HepG2 (cell line): ENCODE results near the gene ELAVL3. TPM values are rescaled to one million over a fixed set of nuclear protein-coding genes. Genes with fewer than 3 reads are reported as not detected.

Experiments used
- AKNA ChIP-seq: sonication (generic); formaldehyde crosslinking; IDR thresholded peaks from 2 replicates; pipeline ENCODE4 v1.4.0; 2020; ENCODE audit warnings: missing genetic modification reagents, borderline replicate concordance
- ATAD3A ChIP-seq: sonication (generic); formaldehyde crosslinking; IDR thresholded peaks from 2 replicates; pipeline ENCODE4 v1.4.0; 2020; ENCODE audit warnings: missing genetic modification reagents
- CERS6 ChIP-seq: sonication (generic); formaldehyde crosslinking; IDR thresholded peaks from 2 replicates; pipeline ENCODE4 v1.5.0; 2020; ENCODE audit warnings: missing genetic modification reagents
- GATA4 ChIP-seq: sonication (generic); IDR thresholded peaks from 2 replicates; pipeline ENCODE4 v1.6.1; 2016; ENCODE audit warnings: antibody characterized with exemption, low read depth, borderline replicate concordance
- GRHL1 ChIP-seq: sonication (generic); formaldehyde crosslinking; conservative IDR thresholded peaks from 2 replicates; pipeline ENCODE4 v1.8.0; 2022; ENCODE audit warnings: missing genetic modification reagents
- HNF4G ChIP-seq, 2 experiments: sonication (generic) in 1 of 2; formaldehyde crosslinking in 1 of 2; IDR thresholded peaks; 2 replicates each; pipeline versions ENCODE4 v1.4.0 to v1.6.1; 2011 to 2020; ENCODE audit warnings: borderline replicate concordance in 2 of 2, low read depth in 2 of 2, mild to moderate bottlenecking in 2 of 2, low read length in 1 of 2, missing genetic modification reagents in 1 of 2, moderate library complexity in 1 of 2
- HNRNPK ChIP-seq: fragments of 200-400 bp; formaldehyde crosslinking; IDR thresholded peaks from 2 replicates; pipeline ENCODE4 v1.6.1; 2018; ENCODE audit warnings: low read length, low read depth, moderate library complexity, mild to moderate bottlenecking; ENCODE audit not compliant: poor library complexity, severe bottlenecking
- MAFG ChIP-seq: sonication (generic); formaldehyde crosslinking; IDR thresholded peaks from 2 replicates; pipeline ENCODE4 v1.5.1; 2020; ENCODE audit warnings: mild to moderate bottlenecking, missing genetic modification reagents
- NKX3-1 ChIP-seq: sonication (generic); formaldehyde crosslinking; IDR thresholded peaks from 2 replicates; pipeline ENCODE4 v1.5.0; 2020; ENCODE audit warnings: missing genetic modification reagents
- NR2F6 ChIP-seq, 2 experiments: IDR thresholded peaks; 2 replicates each; pipeline ENCODE4 v1.6.1; 2016; ENCODE audit warnings: antibody characterized with exemption in 1 of 2, mild to moderate bottlenecking in 1 of 2
- NRL ChIP-seq: sonication (generic); formaldehyde crosslinking; IDR thresholded peaks from 2 replicates; pipeline ENCODE4 v1.5.0; 2020; ENCODE audit warnings: missing genetic modification reagents, mild to moderate bottlenecking, moderate library complexity, borderline replicate concordance
- PHF21A ChIP-seq: sonication (generic); formaldehyde crosslinking; IDR thresholded peaks from 2 replicates; pipeline ENCODE4 v1.5.0; 2020; ENCODE audit warnings: mild to moderate bottlenecking, missing genetic modification reagents
- SKI ChIP-seq: fragments of 450-650 bp; IDR thresholded peaks from one replicate; pipeline ENCODE4 v1.6.1; 2018; ENCODE audit warnings: mild to moderate bottlenecking; ENCODE audit not compliant: partially characterized antibody
- ZBTB8A ChIP-seq: sonication (generic); formaldehyde crosslinking; IDR thresholded peaks from 2 replicates; pipeline ENCODE4 v1.4.0; 2020; ENCODE audit warnings: mild to moderate bottlenecking, low read depth, missing genetic modification reagents, borderline replicate concordance
- ZNF230 ChIP-seq: sonication (generic); formaldehyde crosslinking; IDR thresholded peaks from 2 replicates; pipeline ENCODE4 v1.4.0; 2020; ENCODE audit warnings: mild to moderate bottlenecking, missing genetic modification reagents
- ZNF629 ChIP-seq: sonication (generic); formaldehyde crosslinking; conservative IDR thresholded peaks from 2 replicates; pipeline ENCODE4 v1.5.0; 2020; ENCODE audit warnings: missing genetic modification reagents
- ZNF790 ChIP-seq: sonication (generic); formaldehyde crosslinking; IDR thresholded peaks from 2 replicates; pipeline ENCODE4 v1.8.0; 2022; ENCODE audit warnings: missing genetic modification reagents, mild to moderate bottlenecking, borderline replicate concordance
- ZUFSP ChIP-seq: sonication (generic); formaldehyde crosslinking; IDR thresholded peaks from 2 replicates; pipeline ENCODE4 v1.9.0; 2021; ENCODE audit warnings: missing genetic modification reagents, mild to moderate bottlenecking, borderline replicate concordance
- polyA plus RNA-seq, 8 experiments: library from polyadenylated mRNA; depleted of rRNA in 3 of 8; stranded (reverse) in 7 of 8; unstranded in 1 of 8; fragments of >200 nt; fragmentation: Illumina TruSeq in 4 of 8; extraction: Trizol in 4 of 8; gene quantifications; 2 replicates each; pipeline versions ENCODE4 v1.2.1 to v1.2.3, GENCODE V29; 2011 to 2016; ENCODE audit warnings: low read depth in 4 of 8, missing spikeins in 1 of 8, mixed read lengths in 1 of 8; ENCODE audit not compliant: insufficient read depth in 1 of 8
- total RNA-seq, 5 experiments: library from RNA; depleted of rRNA; stranded (reverse); fragments of >200 nt; fragmentation: Illumina TruSeq; extraction: Trizol; gene quantifications; 2 replicates each; pipeline ENCODE4 v1.2.3, GENCODE V29; 2016; ENCODE audit warnings: low read depth in 1 of 5

ELAVL3 gene
- total and polyA plus RNA-seq, 2 of the 13 experiments (the other 11 are each of a cell fraction or from before 2014, with no cell fraction given): 0.03 TPM; not detected in 1

GRCh38 chr19:11435057-11435832 is 45.6 kb downstream of the ELAVL3 start, which contains the start of the genes ODAD3 and PRKCSH (continued):
- no peak; the same call in none of the 2 replicates for TF ChIP-seq NRL (CRISPR knock-in tag)
- TF ChIP-seq ZBTB8A: no peak
- no peak; the same call in 1 of the 2 replicates for TF ChIP-seq GATA4
- no peak for TF ChIP-seq ZUFSP (CRISPR knock-in tag)
- no peak for TF ChIP-seq AKNA (CRISPR knock-in tag)
- TF ChIP-seq ATAD3A (CRISPR knock-in tag): no peak
- no peak for TF ChIP-seq MAFG
- peak; percentile 76 for TF ChIP-seq PHF21A (CRISPR knock-in tag)
- no peak for TF ChIP-seq ZNF790 (CRISPR knock-in tag)
- TF ChIP-seq GRHL1 (CRISPR knock-in tag): no peak
- TF ChIP-seq HNF4G (IDR thresholded peaks at IDR 0.05; ENCODE audit: borderline replicate concordance, low read depth, low read length): peak; percentile 96
- peak; percentile 85; the same call in 1 of the 2 replicates for TF ChIP-seq HNF4G (CRISPR knock-in tag; IDR thresholded peaks at IDR 0.05; ENCODE audit: borderline replicate concordance, low read depth)
- TF ChIP-seq CERS6 (CRISPR knock-in tag): no peak
- TF ChIP-seq ZNF230: no peak
- no peak for TF ChIP-seq HNRNPK
- TF ChIP-seq NR2F6 (IDR thresholded peaks at IDR 0.05): peak; percentile 10; the same call in 1 of the 2 replicates
- TF ChIP-seq NR2F6 (CRISPR knock-in tag; IDR thresholded peaks at IDR 0.05): peak; percentile 68
- TF ChIP-seq NKX3-1 (CRISPR knock-in tag): no peak
- TF ChIP-seq ZNF629 (CRISPR knock-in tag): no peak; the same call in 1 of the 2 replicates
- no peak for TF ChIP-seq SKI
